HG03571 (cell line): ENCODE data around the gene GUCY2C.
"Not testable (repeated sequence)": the region's sequence is repeated elsewhere in the genome, so short reads cannot be mapped to it uniquely, and the experiment has no call there.

ENCODE experiments used
- ATAC-seq: cut with Tn5 transposase; IDR thresholded peaks from one replicate; pipeline ENCODE4 v1.9.1; 2021; ENCODE audit not compliant: unreplicated experiment

Gene GUCY2C

DNA sequence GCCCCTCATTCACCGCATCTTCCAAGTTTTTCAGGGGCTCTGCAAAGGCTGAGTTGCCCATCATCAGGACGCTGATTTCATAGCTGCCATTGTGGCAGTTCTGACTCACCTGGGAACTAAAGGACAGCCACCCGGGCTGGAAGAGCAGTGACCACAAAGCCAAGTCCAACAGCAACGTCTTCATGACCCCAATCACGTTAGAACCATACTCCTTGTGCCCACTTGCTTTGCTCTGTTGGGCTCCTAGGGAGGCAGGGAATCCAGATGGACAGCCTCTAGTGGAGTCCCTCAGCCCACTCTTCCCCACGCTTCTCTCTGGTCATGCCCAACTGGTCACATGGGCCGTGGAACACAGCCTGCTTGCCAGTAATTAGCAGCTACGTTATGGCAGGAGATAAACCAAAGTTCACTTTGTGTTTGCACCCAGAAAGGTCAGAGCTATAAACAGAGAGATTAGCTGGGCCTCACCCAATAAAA, at the start of gene GUCY2C:
TSS of gene GUCY2C (minus strand) at position 335 of the 477 bp plus-strand sequence. CDS start at position 184, 151 bp downstream.
- ATAC-seq, result no peak

DNA sequence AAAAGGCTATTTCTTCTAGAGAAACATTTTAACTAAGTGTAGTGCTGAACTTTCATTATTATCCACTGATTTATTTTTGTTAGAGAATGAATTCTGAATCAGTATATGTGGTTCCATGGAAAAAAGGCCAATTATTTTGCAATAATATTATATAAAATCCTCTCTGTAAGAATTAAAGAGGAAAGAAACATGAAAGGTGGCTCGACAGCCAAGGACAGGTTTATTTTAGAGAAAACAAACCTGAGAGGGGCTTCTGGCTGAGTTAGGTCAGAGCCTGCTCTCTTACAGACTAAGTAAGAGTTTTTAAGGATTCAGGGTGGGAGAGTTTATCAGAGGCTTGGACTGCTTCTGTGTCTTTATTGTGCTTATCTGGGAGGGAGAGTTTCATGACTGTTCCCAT, 46.7 kb upstream of the GUCY2C start:
- ATAC-seq, result no peak

DNA sequence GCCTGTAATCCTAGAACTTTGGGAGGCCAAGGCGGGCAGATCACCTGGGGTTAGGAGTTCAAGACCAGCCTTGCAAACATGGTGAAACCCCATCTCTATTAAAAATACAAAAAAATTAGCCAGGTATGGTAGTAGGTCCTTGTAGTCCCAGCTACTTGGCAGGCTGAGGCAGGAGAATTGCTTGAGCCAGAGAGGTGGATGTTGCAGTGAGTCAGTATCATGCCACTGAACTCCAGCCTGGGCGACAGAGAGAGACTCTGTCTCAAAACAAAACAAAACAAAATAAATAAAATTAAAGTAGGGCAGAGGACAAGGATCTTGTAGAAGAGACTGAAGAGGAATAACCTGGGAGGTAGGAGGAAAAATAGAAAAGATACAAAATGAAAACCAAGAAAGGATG, 45.5 kb upstream of the GUCY2C start:
- ATAC-seq, result no peak

DNA sequence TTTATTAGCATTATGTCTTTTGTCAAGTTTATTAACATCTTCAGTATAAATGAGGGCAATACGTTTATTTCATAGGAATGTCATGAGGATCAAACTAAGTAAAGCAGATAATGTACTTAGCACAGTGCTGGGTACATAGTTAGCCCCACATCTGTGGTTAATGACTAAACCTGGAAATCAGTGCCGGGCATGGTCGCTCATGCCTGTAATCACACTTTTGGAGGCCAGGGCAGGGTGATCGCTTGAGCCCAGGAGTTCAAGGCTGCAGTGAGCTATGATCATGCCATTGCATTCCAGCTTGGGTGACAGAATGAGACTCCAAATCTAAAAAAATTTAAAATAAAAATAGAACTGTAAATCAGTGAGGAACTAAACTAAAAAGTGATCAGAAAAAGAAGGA, 44.8 kb upstream of the GUCY2C start:
- ATAC-seq, result no peak

DNA sequence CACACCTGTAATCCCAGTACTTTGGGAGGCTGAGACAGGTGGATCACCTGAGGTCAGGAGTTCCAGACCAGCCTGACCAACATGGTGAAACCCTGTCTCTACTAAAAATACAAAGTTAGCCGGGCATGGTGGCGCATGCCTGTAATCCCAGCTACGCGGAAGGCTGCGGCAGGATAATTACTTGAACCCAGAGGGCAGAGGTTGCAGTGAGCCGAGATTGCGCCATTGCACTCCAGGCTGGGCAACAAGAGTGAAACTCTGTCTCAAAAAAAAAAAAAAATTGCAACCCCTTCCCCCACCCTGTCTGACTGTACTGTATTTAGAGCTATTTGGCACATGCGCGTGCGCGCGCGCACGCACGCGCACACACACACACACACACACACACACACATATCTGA, 40.0 kb upstream of the GUCY2C start:
- ATAC-seq, result not testable (repeated sequence)

DNA sequence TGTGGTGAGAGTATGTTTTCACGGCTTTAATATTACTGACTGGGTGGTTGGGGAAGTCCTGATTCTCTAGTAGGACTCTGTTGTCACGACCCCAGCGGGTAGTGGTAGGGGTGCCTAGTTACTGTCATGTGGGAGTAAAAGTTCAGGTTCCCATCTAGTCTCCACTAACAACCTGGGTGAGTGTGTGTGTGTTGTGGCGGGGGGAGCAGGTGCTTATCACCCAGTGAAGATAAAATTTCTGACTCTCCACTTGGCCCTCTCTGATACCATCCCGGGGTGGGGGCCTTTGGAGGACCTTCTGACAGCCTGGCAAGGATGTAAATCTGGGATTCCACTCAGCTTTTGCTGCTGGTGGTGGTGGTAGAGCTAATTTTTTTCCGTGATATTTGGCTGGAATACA, 35.4 kb upstream of the GUCY2C start:
- ATAC-seq, result no peak

DNA sequence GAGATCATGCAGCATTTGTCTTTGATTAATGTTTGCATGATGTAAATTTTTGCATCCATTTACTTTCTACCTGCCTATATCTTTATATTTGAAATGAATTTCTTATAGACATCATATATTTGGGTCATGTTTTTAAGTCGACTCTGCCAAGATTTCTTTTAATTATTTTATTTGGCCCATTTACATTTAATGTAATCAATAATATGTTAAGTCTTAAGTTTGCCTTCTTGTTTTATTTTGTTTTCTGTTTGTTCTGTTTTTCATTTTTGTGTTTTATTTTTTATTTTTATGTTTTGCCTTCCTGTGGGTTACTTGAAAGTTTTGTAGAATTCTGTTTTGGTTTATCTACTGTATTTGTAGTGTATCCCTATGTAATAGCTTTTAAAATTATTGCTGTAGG, 33.2 kb upstream of the GUCY2C start:
- ATAC-seq, result no peak

DNA sequence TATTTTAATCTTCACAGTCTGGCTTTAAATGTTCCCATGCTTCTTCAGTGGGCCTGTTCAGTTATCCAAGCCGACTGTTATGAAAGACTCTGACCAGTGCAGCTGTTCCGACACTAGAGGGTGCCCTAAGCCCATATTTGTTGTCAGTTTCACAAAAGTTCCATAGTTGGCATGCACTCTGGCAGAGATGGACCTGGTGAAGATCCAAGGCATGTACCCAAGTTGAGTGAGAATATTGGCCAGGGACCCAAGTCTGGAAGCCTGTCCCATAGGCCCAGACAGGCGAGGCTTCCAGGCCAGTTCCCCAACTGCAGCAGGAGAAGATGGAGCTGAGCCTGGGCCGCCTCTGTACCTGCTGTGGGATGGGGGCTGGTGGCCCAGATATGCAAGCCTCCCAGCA, 27.4 kb upstream of the GUCY2C start:
- ATAC-seq, result no peak

DNA sequence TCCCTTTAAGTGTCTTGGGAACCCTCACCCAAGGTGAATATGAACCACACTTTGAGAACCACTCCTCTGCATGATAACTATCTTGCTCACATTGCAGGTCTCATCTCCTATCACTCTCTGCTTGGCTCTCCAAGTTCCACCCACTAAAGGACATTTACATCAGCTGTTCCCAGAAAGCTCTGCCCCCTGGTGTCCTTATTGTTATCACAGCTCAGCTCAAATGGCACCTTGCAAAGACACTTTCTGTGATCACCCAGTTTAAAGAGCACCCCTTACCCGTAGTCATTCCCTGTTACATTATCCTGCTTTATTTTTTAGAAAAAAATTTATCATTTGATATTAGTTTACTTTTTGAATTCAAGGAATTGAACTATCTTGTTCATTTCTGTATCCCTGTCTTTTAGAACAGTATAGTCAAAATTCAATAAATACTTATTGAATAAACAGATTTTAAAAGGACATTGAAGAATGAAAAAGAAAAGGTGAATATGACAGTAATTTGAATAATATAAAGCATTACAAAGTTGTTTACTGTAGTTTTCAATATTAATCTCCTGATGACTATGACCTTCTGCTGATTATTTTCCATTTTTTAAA, 20.5 kb upstream of the GUCY2C start:
- ATAC-seq, result no peak

DNA sequence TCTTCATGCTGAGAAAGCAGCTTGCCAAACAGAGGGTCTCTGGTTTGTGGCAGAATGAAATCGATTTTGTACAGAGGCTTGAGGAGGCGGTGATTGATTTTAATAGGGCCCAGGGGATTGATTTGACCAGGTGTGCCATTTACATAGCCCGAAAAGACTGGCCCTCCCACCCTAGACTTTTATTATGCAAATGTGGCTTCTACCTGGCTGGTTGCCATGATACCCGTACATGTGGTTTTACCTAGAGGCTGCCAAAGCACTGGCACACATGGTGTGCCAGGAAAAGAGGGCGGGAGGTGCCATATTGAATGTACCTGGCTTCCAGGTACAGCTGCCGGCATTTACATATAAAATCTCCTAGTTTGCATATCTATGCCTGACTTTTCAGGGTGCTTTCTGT, 18.0 kb upstream of the GUCY2C start:
- ATAC-seq, result no peak

DNA sequence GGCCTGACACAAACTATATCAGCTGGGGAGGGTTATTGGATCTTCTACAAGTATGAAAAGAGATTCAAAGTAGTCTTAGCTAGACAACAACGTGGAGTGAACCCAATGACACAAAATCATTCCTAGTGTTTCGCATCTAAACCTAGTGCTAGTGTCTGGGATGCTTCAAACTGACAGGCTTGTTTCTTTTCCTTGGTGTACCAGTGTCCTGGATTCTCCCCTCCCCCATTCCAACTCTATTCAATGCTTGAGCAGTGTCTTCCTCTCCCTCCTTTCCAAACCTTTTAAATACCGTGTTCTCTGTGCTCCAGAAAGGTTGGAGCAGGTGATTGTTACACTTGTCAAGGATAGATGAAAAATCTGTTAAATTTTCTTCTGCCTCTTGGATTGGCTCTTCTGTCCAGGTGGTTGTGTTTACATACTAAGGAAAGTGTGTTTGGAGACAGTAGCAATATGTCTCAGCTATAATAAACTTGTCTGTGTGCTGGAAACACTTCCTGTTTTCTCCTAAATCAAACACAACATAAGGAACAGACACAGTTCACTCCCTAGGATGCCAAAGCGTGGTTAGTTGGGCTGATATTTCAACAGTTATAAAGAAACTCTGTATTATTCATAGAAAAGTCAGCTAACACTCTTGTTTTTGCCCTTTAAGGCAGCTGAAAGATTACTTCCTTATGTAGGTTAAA, 14.4 kb upstream of the GUCY2C start:
- ATAC-seq, result no peak

DNA sequence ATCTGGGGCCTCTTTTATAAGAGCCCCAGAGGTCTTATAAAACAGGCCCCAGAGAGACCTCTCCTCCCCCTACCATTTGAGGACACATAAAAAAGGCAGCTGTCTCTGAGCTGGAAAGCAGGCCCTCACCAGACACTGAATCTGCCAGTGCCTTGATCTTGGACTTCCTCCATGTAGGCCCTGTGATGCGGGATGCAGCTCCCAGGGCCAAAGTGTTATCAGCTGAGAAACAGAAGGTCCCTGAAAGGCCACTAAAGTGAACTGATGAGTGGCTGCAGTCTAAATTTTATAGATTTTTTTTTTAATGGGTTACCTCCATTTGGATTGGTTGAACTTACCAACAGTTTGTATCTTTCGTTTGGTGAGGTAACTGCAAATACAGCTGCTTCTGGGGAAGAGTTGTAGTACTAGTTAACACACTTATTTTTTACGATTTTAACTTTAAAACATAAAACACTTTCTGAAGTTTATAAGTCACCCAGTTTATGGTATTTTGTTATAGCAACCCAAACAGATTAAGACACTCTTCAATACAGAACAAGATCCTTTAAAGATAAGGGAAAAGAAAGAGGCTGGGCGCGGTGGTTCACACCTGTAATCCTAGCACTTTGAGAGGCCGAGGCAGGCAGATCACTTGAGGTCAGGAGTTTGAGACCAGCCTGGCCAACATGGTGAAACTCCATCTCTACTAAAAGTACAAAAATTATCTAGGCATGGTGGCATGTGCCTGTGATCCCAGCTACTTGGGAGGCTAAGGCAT, 5.6 kb upstream of the GUCY2C start:
- ATAC-seq, result no peak

DNA sequence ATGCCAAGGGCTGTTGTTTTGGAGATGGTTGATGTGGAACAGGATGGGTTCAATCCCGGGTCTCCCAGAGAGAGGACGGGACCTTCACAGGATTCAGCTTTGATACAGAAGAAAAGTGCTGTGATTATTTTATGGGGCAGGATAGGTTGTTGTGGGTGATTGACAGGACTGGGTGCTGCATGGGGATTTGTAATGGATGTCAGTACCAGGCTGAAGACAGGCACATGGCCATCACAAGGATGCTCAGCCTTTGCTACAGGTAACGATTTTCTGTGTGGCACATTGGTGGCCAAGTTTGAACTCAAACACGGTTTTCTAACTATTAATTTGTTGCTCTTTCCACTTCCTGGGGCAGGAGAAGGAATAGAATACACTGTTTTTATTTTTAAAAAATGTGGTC, 4.5 kb upstream of the GUCY2C start:
- no peak for ATAC-seq

DNA sequence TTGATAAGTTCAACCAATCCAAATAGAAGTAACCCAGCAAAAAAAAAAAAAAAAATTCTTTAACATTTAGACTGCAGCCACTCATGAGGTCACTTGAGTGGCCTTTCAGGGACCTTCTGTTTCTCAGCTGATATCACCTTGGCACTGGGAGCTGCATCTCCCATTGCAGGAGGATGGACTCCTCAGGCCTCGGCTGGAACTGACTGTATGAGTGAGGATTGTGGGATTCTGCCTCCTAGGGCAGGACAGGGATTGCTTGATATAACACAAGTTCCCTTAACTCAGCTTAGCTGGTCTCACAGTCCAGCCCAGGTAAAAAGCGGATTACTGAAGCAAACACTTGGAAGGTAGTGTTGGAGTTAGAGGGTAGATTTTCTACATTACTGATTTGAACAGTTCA, 3.5 kb upstream of the GUCY2C start:
- ATAC-seq, result no peak

DNA sequence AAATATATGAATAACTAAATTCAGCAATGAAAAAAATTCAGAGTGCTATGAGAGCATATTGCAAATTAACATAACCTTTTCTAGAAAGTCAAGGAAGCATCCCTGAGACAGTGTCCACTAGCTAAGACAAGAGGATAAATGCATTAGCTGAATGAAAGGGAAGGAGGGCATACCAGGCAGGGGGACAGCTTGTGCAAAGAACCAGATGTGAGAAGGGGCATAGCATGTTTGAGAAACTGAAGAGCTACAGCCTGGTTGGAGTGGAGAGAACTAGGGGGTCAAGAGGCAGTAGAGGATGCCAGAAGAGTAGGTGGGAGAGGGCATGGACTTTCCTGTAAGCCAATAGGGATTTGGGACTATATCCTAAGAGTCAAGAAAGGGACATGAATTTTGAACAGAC, 2.2 kb upstream of the GUCY2C start:
- ATAC-seq, result no peak

DNA sequence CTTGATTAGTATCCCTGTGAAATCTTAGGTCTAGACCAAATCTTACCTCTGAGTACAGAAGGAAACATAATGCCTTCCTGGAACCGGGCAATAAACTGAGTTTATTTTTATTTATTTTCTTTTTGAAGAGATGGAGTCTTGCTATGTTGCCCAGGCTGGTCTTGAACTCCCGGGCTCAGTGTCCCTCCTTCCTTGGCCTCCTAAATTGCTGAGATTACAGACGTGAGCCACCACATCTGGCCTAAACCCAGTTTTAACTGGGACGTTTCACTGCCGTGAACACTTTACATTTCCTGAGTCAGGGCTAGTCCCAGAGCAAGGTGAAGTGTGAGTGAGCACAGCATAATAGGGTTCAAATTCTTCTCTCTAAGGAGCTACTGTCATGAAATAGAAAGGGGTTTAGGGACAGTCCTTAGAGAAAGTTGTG, 671 bp downstream of the GUCY2C start:
- ATAC-seq, result no peak

DNA sequence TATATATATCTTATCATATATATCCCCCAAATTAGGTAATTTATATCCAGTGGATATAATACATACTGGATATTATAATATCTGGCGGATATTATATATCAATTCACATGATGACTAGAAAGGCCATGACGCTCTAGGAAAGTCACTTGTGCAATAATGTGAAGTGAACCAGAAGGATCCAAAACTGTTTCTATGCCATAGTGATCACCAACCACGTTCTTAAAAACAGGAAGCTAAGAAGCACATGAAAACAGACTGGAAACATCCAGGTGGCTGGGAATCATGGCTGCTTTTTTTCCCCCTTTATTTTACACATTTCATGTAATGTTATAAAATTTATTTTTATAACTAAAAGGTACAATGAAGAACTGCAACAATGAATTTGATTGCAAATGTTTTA, 1.4 kb downstream of the GUCY2C start:
- ATAC-seq, result no peak

DNA sequence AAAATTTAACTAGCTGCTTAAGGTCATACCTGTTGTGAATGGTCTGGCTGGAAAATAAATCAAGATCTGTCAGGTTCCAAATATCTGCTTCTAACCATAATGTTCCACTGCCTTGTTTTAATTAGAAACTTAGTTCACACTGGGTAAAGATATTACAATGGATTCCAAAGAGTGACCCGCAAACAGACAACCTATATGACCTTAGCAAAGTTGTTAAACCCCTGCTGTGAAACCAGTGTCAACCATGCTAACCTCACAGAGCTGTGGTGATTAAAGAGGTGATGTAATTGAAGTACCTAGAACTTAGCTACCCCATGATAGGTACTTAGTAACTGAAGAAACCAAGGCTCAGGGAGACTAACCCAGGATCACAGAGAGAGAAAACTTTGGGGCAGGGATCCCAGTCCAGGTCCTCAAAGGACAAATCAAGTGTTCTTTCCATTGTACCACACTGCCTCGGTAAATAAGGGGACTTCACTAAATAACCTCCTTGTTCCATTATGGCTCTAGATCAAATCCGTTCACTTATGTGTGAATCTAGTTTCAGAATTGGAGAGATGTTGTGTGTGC, 2.2 kb downstream of the GUCY2C start:
- no peak for ATAC-seq

DNA sequence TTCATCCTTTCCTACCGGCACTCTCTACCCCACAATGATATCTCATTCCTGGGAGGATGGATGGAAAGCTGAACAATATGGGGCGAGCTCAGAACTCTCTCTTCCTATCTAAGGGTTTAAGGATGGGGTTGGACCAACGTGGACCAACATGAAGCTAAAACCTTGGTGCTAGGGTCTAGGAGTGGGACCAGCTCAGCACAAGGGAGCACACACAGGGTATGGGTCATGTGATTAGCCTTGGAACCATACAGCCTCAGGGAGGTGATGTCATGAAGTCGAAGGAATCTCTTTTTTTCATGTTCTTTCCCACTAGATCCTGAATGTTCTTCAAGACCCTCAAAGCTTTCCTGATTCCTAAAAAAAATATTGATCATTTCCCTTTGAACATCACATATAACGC, 3.3 kb downstream of the GUCY2C start:
- no peak for ATAC-seq

DNA sequence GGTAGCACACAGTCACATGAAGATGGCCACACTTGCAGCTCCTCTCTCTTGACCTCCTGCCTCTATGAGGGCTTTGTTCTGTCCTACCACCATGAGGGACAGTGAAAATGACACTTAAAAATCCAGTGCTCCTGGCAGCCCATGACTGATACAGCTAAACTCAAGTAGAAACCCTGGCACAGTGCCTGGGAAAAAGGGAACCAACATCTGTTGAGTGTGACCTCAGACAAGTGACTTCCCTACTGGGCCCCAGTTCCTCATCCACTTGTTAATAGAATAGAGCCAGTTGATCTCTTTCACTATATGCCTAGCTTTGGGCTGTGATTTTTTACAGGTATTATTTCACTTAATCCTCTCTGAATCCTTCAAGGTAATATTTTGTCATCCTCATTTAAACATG, 4.8 kb downstream of the GUCY2C start:
- no peak for ATAC-seq

DNA sequence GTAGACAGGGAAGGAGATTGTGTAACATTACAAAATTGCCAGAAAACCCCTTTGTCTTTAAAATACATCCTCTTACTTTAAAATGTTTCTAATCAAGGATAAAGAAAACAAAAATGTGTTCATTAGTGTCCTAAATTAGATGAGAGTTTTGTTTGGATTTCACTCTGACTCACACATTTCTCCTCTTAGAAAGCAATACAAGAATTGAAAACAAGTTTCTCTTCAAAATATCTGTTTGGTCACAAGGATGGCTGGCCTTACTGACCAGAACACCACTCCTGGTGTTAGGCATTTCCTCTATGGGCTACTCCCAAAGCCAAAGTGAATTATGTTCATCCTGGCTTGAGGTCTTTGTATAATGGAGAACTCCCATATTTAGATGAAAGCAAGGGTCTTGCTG, 6.4 kb downstream of the GUCY2C start:
- ATAC-seq, result no peak

DNA sequence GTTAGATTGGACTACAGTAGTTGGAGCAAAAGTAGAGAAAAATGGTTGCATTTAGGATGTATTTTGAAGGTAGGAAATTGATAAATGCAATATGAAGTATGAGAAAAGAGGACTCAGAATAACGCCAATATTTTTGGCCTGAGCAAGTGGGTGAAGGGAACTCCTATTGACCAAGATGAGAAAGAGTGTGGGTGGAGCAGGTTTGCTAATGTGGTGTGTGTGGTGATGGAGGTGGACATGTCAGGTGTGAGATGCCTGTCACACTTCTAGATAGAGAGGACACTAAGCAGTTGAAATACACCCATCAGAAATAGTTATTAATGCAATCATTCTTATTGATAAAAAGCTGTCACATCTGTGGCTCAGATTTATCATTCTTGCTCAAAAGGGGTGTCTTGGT, 7.3 kb downstream of the GUCY2C start:
- no peak for ATAC-seq
